NB4 (cell line): ENCODE measurements around the gene RCOR3.

Source experiments
- DNase-seq: peaks from one replicate; pipeline ENCODE4 v3.0.0; 2010; ENCODE audit warnings: low read depth
- H3K4me3 ChIP-seq: one replicate; pipeline ENCODE4 v1.5.1; 2011; ENCODE audit warnings: mild to moderate bottlenecking, low read depth, low read length, moderate library complexity
- CTCF ChIP-seq: IDR thresholded peaks from one replicate; pipeline ENCODE4 v1.5.1; 2012; ENCODE audit warnings: low read depth, low read length
- MAX ChIP-seq: IDR thresholded peaks from 2 replicates; pipeline ENCODE4 v1.6.1; 2011; ENCODE audit warnings: low read depth, low read length
- MYC ChIP-seq: IDR thresholded peaks from 2 replicates; pipeline ENCODE4 v1.6.1; 2011; ENCODE audit warnings: low read depth, low read length
- POLR2A ChIP-seq: IDR thresholded peaks from 2 replicates; pipeline ENCODE4 v1.6.1; 2011; ENCODE audit warnings: mild to moderate bottlenecking; ENCODE audit not compliant: insufficient read length; ENCODE audit errors: extremely low read depth

RCOR3 gene

GRCh38 chr1:211340622-211341507 lies 81.7 kb downstream of the RCOR3 start:
- DNase-seq, result no peak
- no peak overlapping the region for H3K4me3 ChIP-seq
- TF ChIP-seq MYC, result no peak
- no peak for TF ChIP-seq POLR2A
- no peak for TF ChIP-seq MAX
- TF ChIP-seq CTCF, result no peak

GRCh38 chr1:211341999-211342398 lies 82.8 kb downstream of the RCOR3 start:
- no peak for DNase-seq
- TF ChIP-seq POLR2A, result no peak
- TF ChIP-seq MYC, result no peak
- no peak for TF ChIP-seq CTCF
- no peak for TF ChIP-seq MAX
- no peak overlapping the region for H3K4me3 ChIP-seq

GRCh38 chr1:211343607-211344006 lies 84.4 kb downstream of the RCOR3 start:
- no peak for TF ChIP-seq MAX
- no peak for TF ChIP-seq POLR2A
- no peak for TF ChIP-seq CTCF
- DNase-seq, result peak; percentile 35
- no peak overlapping the region for H3K4me3 ChIP-seq

- no peak for DNase-seq
- TF ChIP-seq MAX (no peak), MYC (no peak), CTCF (no peak), POLR2A (no peak)
- no peak overlapping the region for H3K4me3 ChIP-seq
These were observed 85.0 kb downstream of the RCOR3 start for GRCh38 chr1:211344152-211344618.

- no peak for TF ChIP-seq MYC
- no peak for TF ChIP-seq MAX
- TF ChIP-seq POLR2A, result no peak
- no peak for TF ChIP-seq CTCF
- DNase-seq, result no peak
- no peak overlapping the region for H3K4me3 ChIP-seq
These were observed 86.6 kb downstream of the RCOR3 start for GRCh38 chr1:211345719-211346118.
